IMR-90 (cell line): ENCODE measurements around the gene UBE2E2. TPM values are rescaled to one million over a fixed set of nuclear protein-coding genes. Genes with fewer than 3 reads are reported as not detected.

Source experiments
- ATAC-seq: fragments of 200-7000 bp; cut with Tn5 transposase; 2 replicates; pipeline ENCODE4 v1.9.1; 2020; ENCODE audit warnings: low read depth, mild to moderate bottlenecking, moderate library complexity
- BruUV-seq: library from RNA; stranded (reverse); fragments of 400-500 nt; replicated peaks from 2 replicates; lab custom pipeline; 2021; lab: Mats Ljungman, UMichigan
- CTCF ChIA-PET: fragments of 300-600 bp; formaldehyde crosslinking; extraction: SDS; loops from one replicate; lab custom pipeline; 2021; ENCODE audit warnings: antibody characterized with exemption; lab: Yijun Ruan, JAX
- POLR2A ChIA-PET: fragments of 300-600 bp; sonication (Branson Sonifier 250); formaldehyde crosslinking; loops from one replicate; lab custom pipeline; 2022; ENCODE audit warnings: antibody characterized with exemption; ENCODE audit not compliant: unreplicated experiment; lab: Charles Lee
- DNase-seq: peaks from one replicate; pipeline ENCODE4 v3.0.0; 2013
- H2AFZ ChIP-seq: replicated peaks from 2 replicates; pipeline ENCODE3; 2013; ENCODE audit warnings: low read length, mild to moderate bottlenecking; ENCODE audit not compliant: poor library complexity
- H2AK5ac ChIP-seq: 2 replicates; pipeline ENCODE4 v1.6.1; 2013; ENCODE audit warnings: low read depth, low read length, inconsistent platforms
- H2AK9ac ChIP-seq: replicated peaks from 2 replicates; pipeline ENCODE3; 2013; ENCODE audit warnings: mild to moderate bottlenecking, low read depth, low read length, moderate library complexity; ENCODE audit not compliant: poor library complexity
- H2BK120ac ChIP-seq: 2 replicates; pipeline ENCODE4 v1.6.1; 2013; ENCODE audit warnings: low read depth, low read length, inconsistent platforms
- H2BK15ac ChIP-seq: 3 replicates; pipeline ENCODE4 v1.6.1; 2013; ENCODE audit warnings: low read depth, low read length, inconsistent platforms
- H2BK20ac ChIP-seq: 2 replicates; pipeline ENCODE4 v1.6.1; 2013; ENCODE audit warnings: low read depth, mild to moderate bottlenecking, inconsistent platforms, low read length, moderate library complexity
- H2BK5ac ChIP-seq: 2 replicates; pipeline ENCODE4 v1.6.1; 2013; ENCODE audit warnings: mild to moderate bottlenecking, low read depth, low read length, inconsistent platforms; ENCODE audit not compliant: poor library complexity, severe bottlenecking
- H3K14ac ChIP-seq: replicated peaks from 2 replicates; pipeline ENCODE4 v1.6.1; 2013; ENCODE audit warnings: low read depth, low read length, inconsistent platforms
- H3K18ac ChIP-seq: 2 replicates; pipeline ENCODE4 v1.6.1; 2013; ENCODE audit warnings: low read depth, low read length, control low read depth
- H3K23ac ChIP-seq: 2 replicates; pipeline ENCODE4 v1.6.1; 2013; ENCODE audit warnings: low read depth, low read length, inconsistent platforms
- H3K27ac ChIP-seq: 2 replicates; pipeline ENCODE4 v1.5.1; 2013; ENCODE audit warnings: mild to moderate bottlenecking, control low read depth, low read length; ENCODE audit not compliant: insufficient read depth
- H3K27me3 ChIP-seq: 2 replicates; pipeline ENCODE4 v1.6.1; 2013; ENCODE audit warnings: low read length; ENCODE audit not compliant: control insufficient read depth, insufficient read depth
- H3K36me3 ChIP-seq: 2 replicates; pipeline ENCODE4 v1.6.1; 2013; ENCODE audit warnings: low read length, mixed read lengths; ENCODE audit not compliant: control insufficient read depth, insufficient read depth
- H3K4ac ChIP-seq: 2 replicates; pipeline ENCODE4 v1.6.1; 2013; ENCODE audit warnings: low read depth, low read length, inconsistent platforms
- H3K4me1 ChIP-seq: 2 replicates; pipeline ENCODE4 v1.6.1; 2013; ENCODE audit warnings: low read length, mixed read lengths; ENCODE audit not compliant: control insufficient read depth, insufficient read depth
- H3K4me2 ChIP-seq: 2 replicates; pipeline ENCODE4 v1.6.1; 2013; ENCODE audit warnings: low read depth, mild to moderate bottlenecking, control low read depth, low read length, moderate library complexity
- H3K4me3 ChIP-seq: 2 replicates; pipeline ENCODE4 v1.5.1; 2013; ENCODE audit warnings: low read depth, mild to moderate bottlenecking, control low read depth, low read length, moderate library complexity; ENCODE audit not compliant: insufficient read depth
- H3K56ac ChIP-seq: 2 replicates; pipeline ENCODE4 v1.6.1; 2013; ENCODE audit warnings: low read length, inconsistent platforms; ENCODE audit not compliant: insufficient read depth; ENCODE audit errors: extremely low read depth
- H3K79me1 ChIP-seq, 2 experiments: 2 replicates each; pipeline ENCODE4 v1.6.1; 2013; ENCODE audit warnings: low read length in 2 of 2, inconsistent platforms in 1 of 2, low read depth in 1 of 2
- H3K9ac ChIP-seq: 2 replicates; pipeline ENCODE4 v1.6.1; 2013; ENCODE audit warnings: low read depth, low read length, control low read depth
- H3K9me1 ChIP-seq: 2 replicates; pipeline ENCODE4 v1.6.1; 2013; ENCODE audit warnings: low read length, inconsistent platforms; ENCODE audit not compliant: insufficient read depth
- H3K9me3 ChIP-seq: 2 replicates; pipeline ENCODE4 v1.6.1; 2013; ENCODE audit warnings: low read length; ENCODE audit not compliant: control insufficient read depth, insufficient read depth
- H4K20me1 ChIP-seq: 2 replicates; pipeline ENCODE4 v1.6.1; 2013; ENCODE audit warnings: low read length, inconsistent platforms; ENCODE audit not compliant: insufficient read depth
- H4K5ac ChIP-seq: 2 replicates; pipeline ENCODE4 v1.6.1; 2013; ENCODE audit warnings: mild to moderate bottlenecking, low read depth, low read length, control low read depth
- H4K8ac ChIP-seq, 2 experiments: 2 replicates each; pipeline ENCODE4 v1.6.1; 2013; ENCODE audit warnings: low read depth in 2 of 2, low read length in 2 of 2, control low read depth in 1 of 2, inconsistent platforms in 1 of 2
- H4K91ac ChIP-seq: 2 replicates; pipeline ENCODE4 v1.6.1; 2013; ENCODE audit warnings: low read depth, low read length, inconsistent platforms; ENCODE audit not compliant: insufficient read depth
- BHLHE40 ChIP-seq: fragments of 150-350 bp; IDR thresholded peaks from 2 replicates; pipeline ENCODE4 v1.6.1; 2016; ENCODE audit warnings: mild to moderate bottlenecking, low read depth, low read length
- CEBPB ChIP-seq: IDR thresholded peaks from 2 replicates; pipeline ENCODE4 v1.6.1; 2012; ENCODE audit warnings: low read depth, low read length, improper control_type of control experiment
- CHD1 ChIP-seq: IDR thresholded peaks from 2 replicates; pipeline ENCODE4 v1.6.1; 2012; ENCODE audit warnings: low read depth, low read length, improper control_type of control experiment
- FOS ChIP-seq: fragments of 150-350 bp; IDR thresholded peaks from 2 replicates; pipeline ENCODE4 v1.6.1; 2016; ENCODE audit warnings: low read depth, low read length
- MAFK ChIP-seq: IDR thresholded peaks from 2 replicates; pipeline ENCODE4 v1.6.1; 2012; ENCODE audit warnings: low read depth, low read length, improper control_type of control experiment
- MAZ ChIP-seq: IDR thresholded peaks from 2 replicates; pipeline ENCODE4 v1.6.1; 2012; ENCODE audit warnings: low read depth, mild to moderate bottlenecking, low read length, improper control_type of control experiment, moderate library complexity, borderline replicate concordance
- MXI1 ChIP-seq: IDR thresholded peaks from 2 replicates; pipeline ENCODE4 v1.6.1; 2012; ENCODE audit warnings: low read depth, mild to moderate bottlenecking, low read length, moderate library complexity, borderline replicate concordance
- NFE2L2 ChIP-seq: fragments of 150-350 bp; IDR thresholded peaks from 2 replicates; pipeline ENCODE4 v1.6.1; 2016; ENCODE audit warnings: low read depth, mild to moderate bottlenecking, low read length
- RAD21 ChIP-seq: IDR thresholded peaks from 2 replicates; pipeline ENCODE4 v1.6.1; 2012; ENCODE audit warnings: low read length, improper control_type of control experiment
- RCOR1 ChIP-seq: IDR thresholded peaks from 2 replicates; pipeline ENCODE4 v1.6.1; 2012; ENCODE audit warnings: mild to moderate bottlenecking, low read length, improper control_type of control experiment; ENCODE audit not compliant: insufficient replicate concordance
- RFX5 ChIP-seq: IDR thresholded peaks from 2 replicates; pipeline ENCODE4 v1.8.0; 2012; ENCODE audit warnings: low read depth, mild to moderate bottlenecking, low read length, moderate library complexity
- SMC3 ChIP-seq: fragments of 150-350 bp; IDR thresholded peaks from 2 replicates; pipeline ENCODE4 v1.6.1; 2016; ENCODE audit warnings: low read depth, mild to moderate bottlenecking, antibody characterized with exemption, low read length, moderate library complexity
- WGBS, 2 experiments: methylation state at CpG; one replicate each; pipeline versions ENCODE4 v1.1.5 to v1.1.7; 2013; ENCODE audit warnings: missing lambda C conversion rate in 2 of 2; ENCODE audit not compliant: insufficient read length in 1 of 2; ENCODE audit errors: extremely low coverage in 2 of 2; 5-methylcytosine and 5-hydroxymethylcytosine counted together
- dilution Hi-C: fragments of 300-500 bp; cut with HindIII; formaldehyde crosslinking; loops from one replicate; pipeline ENCODE4 v1.14.3; 2018; ENCODE audit warnings: low sequenced_read_pairs; ENCODE audit not compliant: unreplicated experiment
- in situ Hi-C: fragments of 300-500 bp; cut with MboI; formaldehyde crosslinking; loops from 3 replicates; pipeline ENCODE4 v1.14.3; 2019; ENCODE audit warnings: low sequenced_read_pairs, inconsistent platforms, mixed read lengths
- intact Hi-C: fragments of 100-400 bp; cut with micrococcal nuclease; formaldehyde crosslinking; loops from 2 replicates; pipeline ENCODE4 v1.10.0; 2022
- polyA plus RNA-seq, 3 experiments: library from polyadenylated mRNA; depleted of rRNA; stranded (reverse); fragments of >200 nt; gene quantifications; 2 replicates each; pipeline ENCODE4 v1.2.3, GENCODE V29; 2012; ENCODE audit warnings: low replicate concordance in 1 of 3
- total RNA-seq: library from RNA; depleted of rRNA; stranded (reverse); fragments of >200 nt; gene quantifications from 2 replicates; pipeline ENCODE4 v1.2.3, GENCODE V29; 2012
- TF ChIP-seq, protein P1 (sequence below): conservative IDR thresholded peaks from 2 replicates; pipeline ENCODE4 v1.5.1; 2012; ENCODE audit warnings: mild to moderate bottlenecking, low read depth, low read length, improper control_type of control experiment
- TF ChIP-seq, protein P2 (sequence below): fragments of 150-350 bp; IDR thresholded peaks from 2 replicates; pipeline ENCODE4 v1.6.1; 2016; ENCODE audit warnings: low read depth, mild to moderate bottlenecking, low read length, moderate library complexity, borderline replicate concordance

UBE2E2 gene
- total and polyA plus RNA-seq, 2 of the 4 experiments (the other 2 are of a cell fraction): 18.6 to 32.7 TPM

DNA sequence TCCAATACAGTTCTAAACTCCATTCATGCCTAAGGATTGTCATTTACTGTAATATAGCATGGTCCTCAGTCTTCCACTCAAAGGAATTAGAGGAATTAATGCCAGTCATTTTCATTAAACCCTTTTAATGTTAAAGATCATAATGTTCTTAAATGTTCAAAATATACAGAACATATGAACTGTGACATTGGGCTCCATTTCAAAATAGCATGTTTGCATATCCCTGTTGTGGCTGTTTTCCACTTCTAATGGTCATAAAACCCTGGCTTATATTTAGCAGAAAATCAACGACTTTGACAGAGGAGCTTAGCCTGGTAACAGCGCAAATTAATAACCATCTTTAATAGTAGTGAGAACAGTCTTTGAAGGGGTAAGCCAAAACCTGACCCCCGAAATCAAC is 260.7 kb downstream of the UBE2E2 start:
- Histone ChIP-seq H3K4me1 (no peaks in the 10 kb centered on the region), H2BK15ac (no peak overlapping the region), H3K18ac (no peak overlapping the region), H3K9me3 (no peaks in the 10 kb centered on the region), H2AK5ac (no peak overlapping the region), H3K36me3 (no peaks in the 10 kb centered on the region), H2BK5ac (no peak overlapping the region), H3K23ac (no peak overlapping the region), H3K56ac (no peak overlapping the region), H4K8ac (no peak overlapping the region), H3K14ac (no peak overlapping the region), H3K9me1 (no peaks in the 10 kb centered on the region), H4K20me1 (no peaks in the 10 kb centered on the region), H4K5ac (no peak overlapping the region), H2BK120ac (no peak overlapping the region), H4K91ac (no peak overlapping the region), H3K4ac (no peak overlapping the region), H2AK9ac (no peak overlapping the region), H3K4me3 (no peak overlapping the region), H3K27ac (no peak overlapping the region), H3K9ac (no peak overlapping the region), H3K27me3 (no peaks in the 10 kb centered on the region), H2BK20ac (no peak overlapping the region), H2AFZ (no peak overlapping the region), H3K79me1 (peaks cover 0 to 17% of the 10 kb centered on the region in 2 experiments; a peak in 1 of 4 replicates), H3K4me2 (no peak overlapping the region)
- intact Hi-C loops: no loop called here
- dilution Hi-C loops: no loop called here
- WGBS, 2 experiments: no CpG with 5 or more reads among the region's 3 CpGs
- ATAC-seq (no peak), DNase-seq (no peak)
- no peak for TF ChIP-seq CHD1
- TF ChIP-seq RAD21: no peak
- TF ChIP-seq MAFK: no peak
- TF ChIP-seq SMC3: no peak
- no peak for TF ChIP-seq MXI1
- no peak for TF ChIP-seq NFE2L2
- no peak for TF ChIP-seq RCOR1
- no peak for TF ChIP-seq FOS
- no peak for TF ChIP-seq MAZ
- no peak for TF ChIP-seq RFX5
- TF ChIP-seq CEBPB: no peak
- TF ChIP-seq, protein P1, sequence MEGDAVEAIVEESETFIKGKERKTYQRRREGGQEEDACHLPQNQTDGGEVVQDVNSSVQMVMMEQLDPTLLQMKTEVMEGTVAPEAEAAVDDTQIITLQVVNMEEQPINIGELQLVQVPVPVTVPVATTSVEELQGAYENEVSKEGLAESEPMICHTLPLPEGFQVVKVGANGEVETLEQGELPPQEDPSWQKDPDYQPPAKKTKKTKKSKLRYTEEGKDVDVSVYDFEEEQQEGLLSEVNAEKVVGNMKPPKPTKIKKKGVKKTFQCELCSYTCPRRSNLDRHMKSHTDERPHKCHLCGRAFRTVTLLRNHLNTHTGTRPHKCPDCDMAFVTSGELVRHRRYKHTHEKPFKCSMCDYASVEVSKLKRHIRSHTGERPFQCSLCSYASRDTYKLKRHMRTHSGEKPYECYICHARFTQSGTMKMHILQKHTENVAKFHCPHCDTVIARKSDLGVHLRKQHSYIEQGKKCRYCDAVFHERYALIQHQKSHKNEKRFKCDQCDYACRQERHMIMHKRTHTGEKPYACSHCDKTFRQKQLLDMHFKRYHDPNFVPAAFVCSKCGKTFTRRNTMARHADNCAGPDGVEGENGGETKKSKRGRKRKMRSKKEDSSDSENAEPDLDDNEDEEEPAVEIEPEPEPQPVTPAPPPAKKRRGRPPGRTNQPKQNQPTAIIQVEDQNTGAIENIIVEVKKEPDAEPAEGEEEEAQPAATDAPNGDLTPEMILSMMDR: no peak
- TF ChIP-seq, protein P2, sequence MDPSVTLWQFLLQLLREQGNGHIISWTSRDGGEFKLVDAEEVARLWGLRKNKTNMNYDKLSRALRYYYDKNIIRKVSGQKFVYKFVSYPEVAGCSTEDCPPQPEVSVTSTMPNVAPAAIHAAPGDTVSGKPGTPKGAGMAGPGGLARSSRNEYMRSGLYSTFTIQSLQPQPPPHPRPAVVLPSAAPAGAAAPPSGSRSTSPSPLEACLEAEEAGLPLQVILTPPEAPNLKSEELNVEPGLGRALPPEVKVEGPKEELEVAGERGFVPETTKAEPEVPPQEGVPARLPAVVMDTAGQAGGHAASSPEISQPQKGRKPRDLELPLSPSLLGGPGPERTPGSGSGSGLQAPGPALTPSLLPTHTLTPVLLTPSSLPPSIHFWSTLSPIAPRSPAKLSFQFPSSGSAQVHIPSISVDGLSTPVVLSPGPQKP: no peak
- no peak for TF ChIP-seq BHLHE40
- ChIA-PET POLR2A (no interaction called here), CTCF (interaction anchor here (0.9 to 1.4 kb wide), 2 partner anchors 8 to 10 kb away, joined by 3 read pairs; no protein-coding TSS in a partner anchor)
- in situ Hi-C loops: no loop called here
- BruUV-seq: no TSS peak
